ENCODE results near the gene OAT.

OAT gene

GRCh38 chr10:124416733-124417132, 2.0 kb downstream of the OAT start:
- H3K4me3 ChIP-seq (ENCODE audit: low read depth, low read length) = no peak overlapping the region
- TF ChIP-seq, protein P1, sequence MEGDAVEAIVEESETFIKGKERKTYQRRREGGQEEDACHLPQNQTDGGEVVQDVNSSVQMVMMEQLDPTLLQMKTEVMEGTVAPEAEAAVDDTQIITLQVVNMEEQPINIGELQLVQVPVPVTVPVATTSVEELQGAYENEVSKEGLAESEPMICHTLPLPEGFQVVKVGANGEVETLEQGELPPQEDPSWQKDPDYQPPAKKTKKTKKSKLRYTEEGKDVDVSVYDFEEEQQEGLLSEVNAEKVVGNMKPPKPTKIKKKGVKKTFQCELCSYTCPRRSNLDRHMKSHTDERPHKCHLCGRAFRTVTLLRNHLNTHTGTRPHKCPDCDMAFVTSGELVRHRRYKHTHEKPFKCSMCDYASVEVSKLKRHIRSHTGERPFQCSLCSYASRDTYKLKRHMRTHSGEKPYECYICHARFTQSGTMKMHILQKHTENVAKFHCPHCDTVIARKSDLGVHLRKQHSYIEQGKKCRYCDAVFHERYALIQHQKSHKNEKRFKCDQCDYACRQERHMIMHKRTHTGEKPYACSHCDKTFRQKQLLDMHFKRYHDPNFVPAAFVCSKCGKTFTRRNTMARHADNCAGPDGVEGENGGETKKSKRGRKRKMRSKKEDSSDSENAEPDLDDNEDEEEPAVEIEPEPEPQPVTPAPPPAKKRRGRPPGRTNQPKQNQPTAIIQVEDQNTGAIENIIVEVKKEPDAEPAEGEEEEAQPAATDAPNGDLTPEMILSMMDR (IDR thresholded peaks at IDR 0.05; ENCODE audit: borderline replicate concordance, insufficient read depth, low read depth, low read length) = no peak

DNA sequence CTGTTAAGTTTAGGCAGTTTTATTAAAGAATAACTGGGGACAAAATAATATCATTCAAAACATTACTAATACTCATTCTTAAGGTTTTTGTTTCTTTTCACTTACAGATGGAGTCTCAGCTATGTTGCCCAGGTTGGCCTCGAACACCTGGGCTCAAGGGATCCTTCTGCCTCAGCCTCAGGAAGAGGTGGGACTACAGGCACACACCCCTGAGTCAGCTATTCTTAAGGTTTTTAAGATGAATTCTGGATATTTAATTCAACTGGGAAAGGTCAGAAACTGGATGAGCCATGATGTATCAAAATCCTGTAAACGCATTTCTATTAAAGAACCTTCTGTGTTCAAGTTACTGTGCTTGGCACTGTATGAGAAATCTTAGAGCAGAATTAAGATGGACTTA, 3.5 kb downstream of the OAT start:
- TF ChIP-seq, protein P1 (IDR thresholded peaks at IDR 0.05; ENCODE audit: borderline replicate concordance, insufficient read depth, low read depth, low read length) = no peak
- H3K4me3 ChIP-seq (ENCODE audit: low read depth, low read length) = no peak overlapping the region

DNA sequence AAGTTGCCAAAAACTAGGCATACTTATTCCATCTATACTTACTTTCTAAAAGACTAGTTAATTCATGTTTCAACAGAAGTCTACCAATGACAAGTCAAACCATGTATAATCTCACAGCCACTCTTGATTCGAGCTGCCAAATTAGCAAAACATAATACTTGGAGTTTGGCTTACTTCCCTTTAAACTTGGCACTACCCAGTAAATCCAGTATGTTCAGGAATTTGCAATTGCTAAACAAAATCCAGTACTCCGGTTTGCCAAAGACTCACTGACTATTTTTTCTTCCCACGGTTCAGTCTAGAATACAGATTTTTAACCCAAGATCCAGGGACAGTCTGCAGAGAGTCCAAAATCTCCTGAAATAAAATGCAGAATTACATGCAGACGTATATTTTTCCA, 4.6 kb downstream of the OAT start:
- TF ChIP-seq, protein P1 (IDR thresholded peaks at IDR 0.05; ENCODE audit: borderline replicate concordance, insufficient read depth, low read depth, low read length) = no peak
- no peak overlapping the region for H3K4me3 ChIP-seq (ENCODE audit: low read depth, low read length)

GRCh38 chr10:124409696-124410095, 9.0 kb downstream of the OAT start:
- no peak overlapping the region for H3K4me3 ChIP-seq (ENCODE audit: low read depth, low read length)
- TF ChIP-seq, protein P1 (IDR thresholded peaks at IDR 0.05; ENCODE audit: borderline replicate concordance, insufficient read depth, low read depth, low read length) = no peak

DNA sequence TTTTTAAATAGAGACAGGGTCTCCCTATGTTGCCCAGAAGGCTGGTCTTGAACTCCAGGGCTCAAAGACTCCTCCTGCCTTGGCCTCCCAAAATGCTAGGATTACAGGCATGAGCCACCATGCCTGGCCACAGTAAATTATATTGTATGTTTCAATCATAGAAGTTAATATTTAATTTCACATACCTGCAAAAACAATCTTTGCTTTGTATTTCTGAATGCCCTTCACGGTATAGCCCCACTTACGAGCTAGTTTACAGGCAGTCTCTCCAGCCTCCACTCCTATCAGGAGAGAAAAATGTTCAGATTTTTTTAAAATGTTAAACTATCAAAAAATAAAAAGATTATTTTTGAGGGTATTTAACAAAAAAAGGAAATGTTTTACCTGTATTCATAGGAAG, 10.4 kb downstream of the OAT start:
- TF ChIP-seq, protein P1 (IDR thresholded peaks at IDR 0.05; ENCODE audit: borderline replicate concordance, insufficient read depth, low read depth, low read length) = no peak
- H3K4me3 ChIP-seq (ENCODE audit: low read depth, low read length) = no peak overlapping the region

DNA sequence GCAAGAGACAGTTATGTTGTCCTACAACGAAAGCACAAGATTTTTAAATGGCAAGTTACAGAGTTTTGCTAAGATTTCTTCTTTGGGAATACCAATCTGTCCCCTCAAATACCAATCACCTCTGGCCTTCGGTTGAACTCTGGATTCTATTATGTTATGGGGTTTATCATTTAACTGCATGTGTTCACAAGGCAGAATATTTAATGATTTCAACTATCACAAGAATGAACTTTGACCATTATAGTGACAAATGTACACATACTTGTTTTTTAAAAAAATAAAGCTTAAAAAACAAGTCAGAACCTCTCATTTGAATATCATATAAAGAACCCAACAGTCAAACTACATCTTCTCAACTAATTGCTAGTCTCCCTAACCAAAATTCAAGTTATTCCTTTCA, 11.3 kb downstream of the OAT start:
- TF ChIP-seq, protein P1 (IDR thresholded peaks at IDR 0.05; ENCODE audit: borderline replicate concordance, insufficient read depth, low read depth, low read length) = no peak
- no peak overlapping the region for H3K4me3 ChIP-seq (ENCODE audit: low read depth, low read length)

GRCh38 chr10:124403548-124403947, 15.2 kb downstream of the OAT start:
- TF ChIP-seq, protein P1 (IDR thresholded peaks at IDR 0.05; ENCODE audit: borderline replicate concordance, insufficient read depth, low read depth, low read length) = peak; percentile 59

More at GRCh38 chr10:124403548-124403947, 15.2 kb downstream of the OAT start:
- no peak overlapping the region for H3K4me3 ChIP-seq (ENCODE audit: low read depth, low read length)

Data from GM12875 (cell line).